ENCODE measurements around the gene KRTAP5-3. TPM values are rescaled to one million over a fixed set of nuclear protein-coding genes. Genes with fewer than 3 reads are reported as not detected.
A peak's percentile ranks its signal among the peaks of the same experiment; 100 is the strongest.
"Not testable (repeated sequence)": the region's sequence is repeated elsewhere in the genome, so short reads cannot be mapped to it uniquely, and the experiment has no call there.

KRTAP5-3 gene
- total RNA-seq, 2 experiments from 2014 or later, result not detected

DNA sequence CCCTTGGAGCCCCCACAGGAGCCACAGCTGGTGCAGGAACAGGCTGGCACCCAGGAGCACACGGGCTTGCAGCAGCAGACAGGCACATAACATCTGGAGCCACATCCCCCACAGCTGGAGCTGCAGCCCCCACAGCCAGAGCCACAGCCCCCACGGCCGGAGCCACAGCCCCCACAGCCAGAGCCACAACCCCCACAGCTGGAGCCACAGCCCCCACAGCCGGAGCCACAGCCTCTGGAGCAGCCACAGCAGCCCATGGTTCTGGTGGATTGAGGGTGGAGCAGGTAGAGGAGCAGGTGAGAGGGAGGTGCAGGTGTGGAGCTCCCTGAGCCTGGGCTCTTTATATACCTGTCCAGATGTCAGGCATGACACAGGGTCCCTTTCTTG lies 10.3 kb downstream of the KRTAP5-3 start, which contains the start of gene KRTAP5-2:
TSS of gene KRTAP5-2 (minus strand) at position 301 of the 387 bp plus-strand sequence. CDS start at position 257, 44 bp downstream.
- ATAC-seq (no peak), DNase-seq (no peak)
- no peaks in the 10 kb centered on the region for H3K4me1 Mint-ChIP-seq (ENCODE audit: low read depth)
- intact Hi-C loops (cut with micrococcal nuclease), result no loop called here
- CTCF ChIA-PET, result interaction anchor here (3.4 kb wide), 1 partner anchor 32 kb away, joined by 18 read pairs; the partner anchor contains the start of gene KRTAP5-5
- H3K27ac Mint-ChIP-seq, result no peak within 1 kb of the TSS
- no peak within 1 kb of the TSS for H3K4me3 Mint-ChIP-seq
- POLR2A ChIA-PET, result no interaction called here
- H3K9me3 Mint-ChIP-seq, result no peaks in the 10 kb centered on the region
- no peaks in the 10 kb centered on the region for H3K36me3 Mint-ChIP-seq (ENCODE audit: low read depth)
- TF ChIP-seq, protein P1, sequence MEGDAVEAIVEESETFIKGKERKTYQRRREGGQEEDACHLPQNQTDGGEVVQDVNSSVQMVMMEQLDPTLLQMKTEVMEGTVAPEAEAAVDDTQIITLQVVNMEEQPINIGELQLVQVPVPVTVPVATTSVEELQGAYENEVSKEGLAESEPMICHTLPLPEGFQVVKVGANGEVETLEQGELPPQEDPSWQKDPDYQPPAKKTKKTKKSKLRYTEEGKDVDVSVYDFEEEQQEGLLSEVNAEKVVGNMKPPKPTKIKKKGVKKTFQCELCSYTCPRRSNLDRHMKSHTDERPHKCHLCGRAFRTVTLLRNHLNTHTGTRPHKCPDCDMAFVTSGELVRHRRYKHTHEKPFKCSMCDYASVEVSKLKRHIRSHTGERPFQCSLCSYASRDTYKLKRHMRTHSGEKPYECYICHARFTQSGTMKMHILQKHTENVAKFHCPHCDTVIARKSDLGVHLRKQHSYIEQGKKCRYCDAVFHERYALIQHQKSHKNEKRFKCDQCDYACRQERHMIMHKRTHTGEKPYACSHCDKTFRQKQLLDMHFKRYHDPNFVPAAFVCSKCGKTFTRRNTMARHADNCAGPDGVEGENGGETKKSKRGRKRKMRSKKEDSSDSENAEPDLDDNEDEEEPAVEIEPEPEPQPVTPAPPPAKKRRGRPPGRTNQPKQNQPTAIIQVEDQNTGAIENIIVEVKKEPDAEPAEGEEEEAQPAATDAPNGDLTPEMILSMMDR (IDR thresholded peaks at IDR 0.05), result no peak
- peaks cover 47% of the 10 kb centered on the region for H3K27me3 Mint-ChIP-seq

DNA sequence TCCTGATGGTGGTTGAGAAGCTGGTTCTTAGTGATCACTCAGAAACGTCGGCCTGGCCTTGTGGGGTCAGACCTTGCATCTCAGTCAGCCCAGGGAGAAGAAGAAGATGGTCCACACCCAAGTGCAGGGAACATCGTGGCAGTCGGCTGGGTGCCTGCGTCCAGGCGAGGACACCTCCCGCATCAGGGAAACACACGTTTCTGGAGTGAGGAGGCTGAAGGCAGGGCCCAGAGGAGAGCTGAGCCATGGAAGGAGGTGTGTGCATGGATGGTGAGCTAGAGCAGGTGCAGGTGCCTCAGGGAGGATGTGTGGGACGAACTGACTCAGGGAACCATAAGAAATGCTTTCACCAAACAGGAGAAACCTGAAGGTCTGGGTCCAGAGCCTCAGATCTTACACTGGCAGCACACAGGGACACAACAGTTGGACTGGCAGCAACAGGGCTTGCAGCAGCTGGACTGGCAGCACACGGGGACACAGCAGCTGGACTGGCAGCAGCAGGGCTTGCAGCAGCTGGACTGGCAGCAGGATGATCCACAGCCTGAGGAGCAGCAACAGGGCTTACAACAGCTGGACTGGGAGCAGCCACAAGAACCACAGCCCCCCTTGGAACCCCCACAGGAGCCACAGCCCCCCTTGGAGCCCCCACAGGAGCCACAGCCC lies 10.8 kb downstream of the KRTAP5-3 start:
- no peak for ATAC-seq
- peaks cover 46% of the 10 kb centered on the region for H3K27me3 Mint-ChIP-seq
- no peaks in the 10 kb centered on the region for H3K9me3 Mint-ChIP-seq
- POLR2A ChIA-PET, result no interaction called here
- no peak overlapping the region for H3K27ac Mint-ChIP-seq
- H3K4me3 Mint-ChIP-seq, result no peak overlapping the region
- no peak for DNase-seq
- no peaks in the 10 kb centered on the region for H3K36me3 Mint-ChIP-seq (ENCODE audit: low read depth)
- CTCF ChIA-PET, result interaction anchor here (1.5 to 5.3 kb wide), 3 partner anchors 23 to 55 kb away, joined by 3 to 46 read pairs (median 18); partner anchors contain the start of gene KRTAP5-5
- H3K4me1 Mint-ChIP-seq (ENCODE audit: low read depth), result no peaks in the 10 kb centered on the region
- intact Hi-C loops (cut with micrococcal nuclease), result no loop called here
- TF ChIP-seq, protein P1 (IDR thresholded peaks at IDR 0.05), result no peak

DNA sequence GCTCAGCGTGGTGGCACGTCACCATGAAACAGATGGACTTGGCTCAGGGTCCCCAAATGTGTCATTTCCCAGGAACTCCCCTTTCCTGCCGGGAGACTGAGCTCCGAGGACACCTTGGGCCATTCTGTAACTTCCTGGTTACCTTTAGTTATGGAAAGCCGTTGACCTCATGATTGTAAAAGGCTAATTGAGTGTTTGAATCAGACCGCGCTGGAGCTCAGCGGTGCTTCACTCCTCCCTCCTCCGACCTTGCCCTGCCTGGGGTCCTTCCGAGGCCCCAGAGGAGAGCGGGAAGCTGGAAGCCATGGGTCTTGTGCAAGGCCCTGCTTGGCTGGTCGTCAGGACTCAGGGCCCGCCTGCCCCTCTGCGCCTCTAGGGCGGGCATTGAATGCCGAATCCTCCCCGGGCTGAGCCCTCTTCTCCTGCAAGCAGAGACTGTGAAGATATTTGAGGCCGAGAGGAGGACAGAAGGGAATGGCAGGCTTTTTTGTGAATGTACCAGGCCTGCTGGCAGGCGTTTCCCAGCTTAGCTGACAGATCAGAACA lies 11.6 kb downstream of the KRTAP5-3 start:
- peaks cover 40% of the 10 kb centered on the region for H3K27me3 Mint-ChIP-seq
- H3K27ac Mint-ChIP-seq; ATAC-seq; H3K9me3 Mint-ChIP-seq; intact Hi-C loops (cut with micrococcal nuclease); DNase-seq; H3K36me3 Mint-ChIP-seq (ENCODE audit: low read depth); POLR2A ChIA-PET; H3K4me3 Mint-ChIP-seq; H3K4me1 Mint-ChIP-seq (ENCODE audit: low read depth): not testable (repeated sequence)
- CTCF ChIA-PET, result interaction anchor here (1.1 to 5.3 kb wide), 5 partner anchors 8 to 56 kb away, joined by 3 to 46 read pairs (median 5); partner anchors contain the start of gene KRTAP5-5

DNA sequence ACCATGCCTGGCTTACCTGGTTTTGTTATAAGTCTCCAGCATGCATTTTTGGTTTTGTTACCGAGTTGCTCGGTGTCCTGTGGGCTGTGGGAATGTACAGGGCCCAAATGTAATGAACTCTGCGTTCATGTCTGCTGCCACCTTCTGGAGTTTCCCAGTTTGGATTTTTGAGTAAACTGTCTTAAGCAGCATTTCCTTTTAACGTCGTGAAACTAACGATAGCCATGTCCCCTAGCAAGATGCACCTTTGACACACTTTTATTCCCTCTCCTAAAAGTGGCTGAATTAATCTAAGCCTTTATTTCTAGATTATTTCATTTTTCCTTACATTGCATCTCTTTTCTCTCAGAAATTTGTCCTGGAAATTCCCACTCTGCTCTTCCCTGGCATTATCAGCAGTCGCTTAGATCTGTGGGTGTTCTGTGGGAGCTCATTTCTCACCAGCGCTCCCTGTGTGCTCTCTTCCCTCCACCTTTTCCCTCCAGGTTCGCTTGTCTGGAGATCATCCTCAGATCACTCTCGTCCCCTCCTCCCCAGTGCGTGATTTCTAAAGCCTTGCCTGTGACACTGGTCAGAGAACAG lies 12.2 kb downstream of the KRTAP5-3 start:
- H3K9me3 Mint-ChIP-seq; H3K27ac Mint-ChIP-seq; POLR2A ChIA-PET; H3K4me3 Mint-ChIP-seq; intact Hi-C loops (cut with micrococcal nuclease); H3K36me3 Mint-ChIP-seq (ENCODE audit: low read depth); ATAC-seq; H3K4me1 Mint-ChIP-seq (ENCODE audit: low read depth); DNase-seq: not testable (repeated sequence)
- TF ChIP-seq, protein P1 (IDR thresholded peaks at IDR 0.05), result peak; percentile 15
- CTCF ChIA-PET, result interaction anchor here (0.9 to 5.3 kb wide), 14 partner anchors 8 to 161 kb away, joined by 3 to 46 read pairs (median 5); partner anchors contain the start of gene KRTAP5-5
- peaks cover 39% of the 10 kb centered on the region for H3K27me3 Mint-ChIP-seq

DNA sequence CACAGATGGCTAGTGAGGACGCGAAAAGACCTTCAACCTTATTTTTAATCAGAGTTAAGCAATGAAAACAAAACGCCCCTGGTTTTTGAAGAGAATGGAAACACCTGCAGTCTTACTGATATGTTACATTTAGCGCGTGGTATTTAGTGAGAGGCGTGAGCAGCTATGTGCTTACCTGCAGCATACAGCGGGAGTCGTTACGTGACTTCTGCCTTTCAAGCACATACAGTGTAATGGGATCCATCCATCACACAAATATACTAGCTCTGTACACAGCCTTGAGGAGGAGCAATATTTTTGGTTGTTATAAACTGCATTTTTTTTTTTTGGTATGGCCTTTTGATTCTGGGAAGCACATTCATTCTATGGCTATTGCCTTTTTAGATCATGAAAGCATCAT lies 15.6 kb downstream of the KRTAP5-3 start:
- ChIA-PET POLR2A (no interaction called here), CTCF (interaction anchor here (5.3 kb wide), 1 partner anchor 18 kb away, joined by 46 read pairs; no protein-coding TSS in a partner anchor)
- Mint-ChIP-seq H3K27me3 (peaks cover 25% of the 10 kb centered on the region), H3K4me1 (ENCODE audit: low read depth) (peaks cover 11% of the 10 kb centered on the region), H3K9me3 (peaks cover 5% of the 10 kb centered on the region), H3K4me3 (no peak overlapping the region), H3K36me3 (ENCODE audit: low read depth) (peaks cover 6% of the 10 kb centered on the region), H3K27ac (no peak overlapping the region)
- ATAC-seq, result no peak
- no peak for DNase-seq
- TF ChIP-seq, protein P1 (IDR thresholded peaks at IDR 0.05), result no peak
- intact Hi-C loops (cut with micrococcal nuclease), result no loop called here

Data from activated CD8-positive, alpha-beta T cell treated with anti-CD3 and anti-CD28 coated beads for 36 hours (primary cell).